Panc1 (cell line): ENCODE results near the gene LPP. TPM values are rescaled to one million over a fixed set of nuclear protein-coding genes. Genes with fewer than 3 reads are reported as not detected.
A peak's percentile ranks its signal among the peaks of the same experiment; 100 is the strongest.

ENCODE experiments used
- ATAC-seq: fragments of 200-7000 bp; cut with Tn5 transposase; 2 replicates; pipeline ENCODE4 v1.9.1; 2020; ENCODE audit warnings: mild to moderate bottlenecking, moderate library complexity
- BruUV-seq: library from RNA; stranded (reverse); fragments of 400-500 nt; replicated peaks from 2 replicates; lab custom pipeline; 2021; lab: Mats Ljungman, UMichigan
- CTCF ChIA-PET: fragments of 300-600 bp; sonication (Branson Sonifier 250); formaldehyde crosslinking; loops from one replicate; lab custom pipeline; 2022; ENCODE audit warnings: antibody characterized with exemption; lab: Charles Lee
- POLR2A ChIA-PET: fragments of 300-600 bp; sonication (Branson Sonifier 250); formaldehyde crosslinking; loops from one replicate; lab custom pipeline; 2022; ENCODE audit warnings: antibody characterized with exemption; lab: Charles Lee
- DNase-seq: peaks from one replicate; pipeline ENCODE4 v3.0.0-alpha.2; 2010; ENCODE audit warnings: low read depth, low spot score
- H3K27ac ChIP-seq: 2 replicates; pipeline ENCODE4 v1.5.1; 2011; ENCODE audit warnings: mild to moderate bottlenecking, low read length, inconsistent platforms
- H3K27me3 ChIP-seq: fragments of 200-500 bp; sonication (Bioruptor generic); 2 replicates; pipeline ENCODE4 v1.6.0; 2014; ENCODE audit warnings: low read length, inconsistent platforms; ENCODE audit not compliant: control insufficient read depth, insufficient read depth
- H3K36me3 ChIP-seq: fragments of 200-500 bp; sonication (Bioruptor generic); 2 replicates; pipeline ENCODE4 v1.5.1; 2014; ENCODE audit warnings: inconsistent platforms, mild to moderate bottlenecking, low read length, moderate library complexity; ENCODE audit not compliant: control insufficient read depth, insufficient read depth
- H3K4me1 ChIP-seq: 2 replicates; pipeline ENCODE4 v1.5.1; 2011; ENCODE audit warnings: inconsistent platforms, mild to moderate bottlenecking, low read length, moderate library complexity; ENCODE audit not compliant: control insufficient read depth, insufficient read depth
- H3K4me3 ChIP-seq, 2 experiments: 2 replicates each; pipeline ENCODE4 v1.5.1; 2011 to 2012; ENCODE audit warnings: low read depth in 2 of 2, low read length in 2 of 2, mild to moderate bottlenecking in 2 of 2, inconsistent platforms in 1 of 2, moderate library complexity in 1 of 2
- H3K9me3 ChIP-seq: fragments of 200-500 bp; sonication (Bioruptor generic); 2 replicates; pipeline ENCODE4 v1.5.1; 2014; ENCODE audit warnings: low read depth, mild to moderate bottlenecking, inconsistent platforms, low read length, moderate library complexity; ENCODE audit not compliant: control insufficient read depth, insufficient read depth
- POLR2AphosphoS5 ChIP-seq: IDR thresholded peaks from 2 replicates; pipeline ENCODE4 v1.6.1; 2012; ENCODE audit warnings: mild to moderate bottlenecking, low read depth, low read length, moderate library complexity
- SIN3A ChIP-seq: IDR thresholded peaks from 2 replicates; pipeline ENCODE4 v1.6.1; 2012; ENCODE audit warnings: low read depth, mild to moderate bottlenecking, low read length, moderate library complexity, borderline replicate concordance; ENCODE audit not compliant: insufficient read depth
- TCF7L2 ChIP-seq: IDR thresholded peaks from 2 replicates; pipeline ENCODE4 v1.6.1; 2011; ENCODE audit warnings: mild to moderate bottlenecking, low read depth, low read length, inconsistent platforms
- in situ Hi-C: cut with HindIII; loops from 2 replicates; pipeline ENCODE4 v1.10.0; 2016; ENCODE audit warnings: low sequenced_read_pairs, low pct_unique_long_range_greater_than_20kb
- intact Hi-C: fragments of 100-400 bp; cut with micrococcal nuclease; formaldehyde crosslinking; loops from one replicate; pipeline ENCODE4 v1.10.0; 2022; ENCODE audit not compliant: unreplicated experiment
- total RNA-seq: library from RNA; stranded (reverse); gene quantifications from one replicate; pipeline ENCODE4 v1.2.1, GENCODE V29; 2021; ENCODE audit not compliant: unreplicated experiment
- TF ChIP-seq, protein P1 (sequence below): fragments of 450-650 bp; IDR thresholded peaks from 2 replicates; pipeline ENCODE4 v1.5.1; 2017; ENCODE audit warnings: mild to moderate bottlenecking
- TF ChIP-seq, protein P2 (sequence below), 2 experiments: IDR thresholded peaks; 2 replicates each; pipeline ENCODE4 v1.6.1; 2011 to 2012; ENCODE audit warnings: low read depth in 2 of 2, control low read depth in 1 of 2, low read length in 1 of 2, mild to moderate bottlenecking in 1 of 2, moderate library complexity in 1 of 2; ENCODE audit not compliant: insufficient read depth in 1 of 2

Gene LPP
- total RNA-seq, 1 experiment from 2014 or later, result 90.0 TPM

DNA sequence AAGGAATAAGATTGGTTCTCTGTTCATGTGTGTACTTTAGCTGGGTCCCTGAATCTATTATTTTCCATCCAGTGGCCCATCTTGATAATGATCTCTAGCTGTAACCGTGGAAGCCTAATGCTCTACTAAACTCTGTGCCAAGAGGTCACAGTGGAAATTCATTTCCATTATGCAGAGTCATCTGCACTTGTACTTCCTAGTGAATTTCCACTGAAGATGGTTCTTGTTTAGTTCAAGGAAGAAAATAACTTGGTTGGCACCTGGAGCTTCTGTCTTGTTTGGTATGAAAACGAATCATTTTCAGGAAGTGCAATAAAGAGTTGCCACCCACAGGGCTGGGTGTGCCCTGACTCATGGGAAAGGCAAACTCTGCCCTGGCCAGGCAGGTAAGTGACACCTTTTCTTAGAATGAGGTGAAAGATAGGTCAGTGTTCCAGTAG lies 10.3 kb downstream of the LPP start:
- peak; percentile 35; the same call in 1 of the 2 replicates for ATAC-seq
- in situ Hi-C loops, result no loop called here
- Histone ChIP-seq H3K9me3 (no peaks in the 10 kb centered on the region), H3K4me1 (peaks cover 20% of the 10 kb centered on the region), H3K4me3 (no peak overlapping the region), H3K27ac (peak overlapping the region; percentile 26; the same call in 1 of the 2 replicates), H3K27me3 (no peaks in the 10 kb centered on the region), H3K36me3 (no peaks in the 10 kb centered on the region)
- TF ChIP-seq POLR2AphosphoS5 (no peak), TCF7L2 (no peak), SIN3A (no peak)
- TF ChIP-seq, protein P1, sequence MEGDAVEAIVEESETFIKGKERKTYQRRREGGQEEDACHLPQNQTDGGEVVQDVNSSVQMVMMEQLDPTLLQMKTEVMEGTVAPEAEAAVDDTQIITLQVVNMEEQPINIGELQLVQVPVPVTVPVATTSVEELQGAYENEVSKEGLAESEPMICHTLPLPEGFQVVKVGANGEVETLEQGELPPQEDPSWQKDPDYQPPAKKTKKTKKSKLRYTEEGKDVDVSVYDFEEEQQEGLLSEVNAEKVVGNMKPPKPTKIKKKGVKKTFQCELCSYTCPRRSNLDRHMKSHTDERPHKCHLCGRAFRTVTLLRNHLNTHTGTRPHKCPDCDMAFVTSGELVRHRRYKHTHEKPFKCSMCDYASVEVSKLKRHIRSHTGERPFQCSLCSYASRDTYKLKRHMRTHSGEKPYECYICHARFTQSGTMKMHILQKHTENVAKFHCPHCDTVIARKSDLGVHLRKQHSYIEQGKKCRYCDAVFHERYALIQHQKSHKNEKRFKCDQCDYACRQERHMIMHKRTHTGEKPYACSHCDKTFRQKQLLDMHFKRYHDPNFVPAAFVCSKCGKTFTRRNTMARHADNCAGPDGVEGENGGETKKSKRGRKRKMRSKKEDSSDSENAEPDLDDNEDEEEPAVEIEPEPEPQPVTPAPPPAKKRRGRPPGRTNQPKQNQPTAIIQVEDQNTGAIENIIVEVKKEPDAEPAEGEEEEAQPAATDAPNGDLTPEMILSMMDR, result no peak
- TF ChIP-seq, protein P2, sequence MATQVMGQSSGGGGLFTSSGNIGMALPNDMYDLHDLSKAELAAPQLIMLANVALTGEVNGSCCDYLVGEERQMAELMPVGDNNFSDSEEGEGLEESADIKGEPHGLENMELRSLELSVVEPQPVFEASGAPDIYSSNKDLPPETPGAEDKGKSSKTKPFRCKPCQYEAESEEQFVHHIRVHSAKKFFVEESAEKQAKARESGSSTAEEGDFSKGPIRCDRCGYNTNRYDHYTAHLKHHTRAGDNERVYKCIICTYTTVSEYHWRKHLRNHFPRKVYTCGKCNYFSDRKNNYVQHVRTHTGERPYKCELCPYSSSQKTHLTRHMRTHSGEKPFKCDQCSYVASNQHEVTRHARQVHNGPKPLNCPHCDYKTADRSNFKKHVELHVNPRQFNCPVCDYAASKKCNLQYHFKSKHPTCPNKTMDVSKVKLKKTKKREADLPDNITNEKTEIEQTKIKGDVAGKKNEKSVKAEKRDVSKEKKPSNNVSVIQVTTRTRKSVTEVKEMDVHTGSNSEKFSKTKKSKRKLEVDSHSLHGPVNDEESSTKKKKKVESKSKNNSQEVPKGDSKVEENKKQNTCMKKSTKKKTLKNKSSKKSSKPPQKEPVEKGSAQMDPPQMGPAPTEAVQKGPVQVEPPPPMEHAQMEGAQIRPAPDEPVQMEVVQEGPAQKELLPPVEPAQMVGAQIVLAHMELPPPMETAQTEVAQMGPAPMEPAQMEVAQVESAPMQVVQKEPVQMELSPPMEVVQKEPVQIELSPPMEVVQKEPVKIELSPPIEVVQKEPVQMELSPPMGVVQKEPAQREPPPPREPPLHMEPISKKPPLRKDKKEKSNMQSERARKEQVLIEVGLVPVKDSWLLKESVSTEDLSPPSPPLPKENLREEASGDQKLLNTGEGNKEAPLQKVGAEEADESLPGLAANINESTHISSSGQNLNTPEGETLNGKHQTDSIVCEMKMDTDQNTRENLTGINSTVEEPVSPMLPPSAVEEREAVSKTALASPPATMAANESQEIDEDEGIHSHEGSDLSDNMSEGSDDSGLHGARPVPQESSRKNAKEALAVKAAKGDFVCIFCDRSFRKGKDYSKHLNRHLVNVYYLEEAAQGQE (IDR thresholded peaks at IDR 0.05; ENCODE audit: insufficient read depth in 1 of 2, low read depth in 2 of 2, low read length in 1 of 2), result no peak
- ChIA-PET POLR2A (no interaction called here), CTCF (no interaction called here)
- no peak for DNase-seq
- no TSS peak for BruUV-seq
- intact Hi-C loops, result no loop called here

DNA sequence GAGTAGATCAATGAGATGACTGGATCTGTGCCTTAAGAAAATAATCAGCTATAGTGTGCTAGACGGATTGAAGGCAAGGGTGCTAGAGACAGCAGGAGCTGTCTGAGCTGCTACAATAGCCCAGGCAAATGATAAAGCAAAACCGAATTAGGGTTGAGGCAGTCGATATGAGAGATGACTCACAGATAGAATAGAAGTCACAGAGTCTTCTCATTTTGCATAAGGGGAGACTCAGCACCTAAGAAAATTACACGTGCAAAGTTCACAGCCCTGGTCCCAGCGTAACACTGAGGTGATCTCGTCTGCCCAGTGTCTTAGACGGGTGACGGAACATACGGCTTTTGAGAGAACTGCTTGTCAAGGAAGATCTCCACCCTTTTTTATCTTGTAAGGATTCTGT lies 11.6 kb downstream of the LPP start:
- DNase-seq (no peak), ATAC-seq (peak; percentile 54)
- TF ChIP-seq, protein P2 (IDR thresholded peaks at IDR 0.05; ENCODE audit: insufficient read depth in 1 of 2, low read depth in 2 of 2, low read length in 1 of 2), result no peak
- no peak for TF ChIP-seq TCF7L2
- TF ChIP-seq, protein P1, result no peak
- TF ChIP-seq SIN3A, result no peak
- TF ChIP-seq POLR2AphosphoS5, result no peak
- Histone ChIP-seq H3K27ac (no peak overlapping the region), H3K9me3 (no peaks in the 10 kb centered on the region), H3K27me3 (no peaks in the 10 kb centered on the region), H3K4me1 (peaks cover 17% of the 10 kb centered on the region), H3K36me3 (no peaks in the 10 kb centered on the region), H3K4me3 (no peak overlapping the region)
- ChIA-PET CTCF (no interaction called here), POLR2A (interaction anchor here (0.5 kb wide), 1 partner anchor 795 kb away, joined by 3 read pairs; no protein-coding TSS in a partner anchor)
- no TSS peak for BruUV-seq
- intact Hi-C loops, result no loop called here
- in situ Hi-C loops, result no loop called here
